Common myeloid progenitor, CD34-positive (primary cell): ENCODE measurements around the gene ADAM10.

Experiments
- CTCF ChIA-PET: fragments of 350-600 bp; sonication (Branson Sonifier 250); formaldehyde crosslinking; loops from one replicate; lab custom pipeline; 2021; ENCODE audit warnings: antibody characterized with exemption; lab: Charles Lee
- POLR2A ChIA-PET: fragments of 350-600 bp; sonication (Branson Sonifier 250); formaldehyde crosslinking; loops from one replicate; lab custom pipeline; 2021; ENCODE audit warnings: antibody characterized with exemption; lab: Charles Lee
- DNase-seq, 3 donors: peaks; one replicate each; pipeline versions ENCODE4 v3.0.0 to v3.0.0-alpha.2; 2013
- H3K27ac ChIP-seq, 2 experiments: 1 replicate in 1 of 2; 2 replicates in 1 of 2; pipeline ENCODE4 v1.7.0; 2013; ENCODE audit warnings: inconsistent platforms in 2 of 2, low read length in 2 of 2, mild to moderate bottlenecking in 2 of 2, low read depth in 1 of 2, moderate library complexity in 1 of 2; ENCODE audit not compliant: severe bottlenecking in 2 of 2, insufficient read depth in 1 of 2, poor library complexity in 1 of 2
- H3K27me3 ChIP-seq, 5 experiments: replicated peaks in 2 of 5; 1 replicate in 3 of 5; 2 replicates in 2 of 5; pipeline versions ENCODE4 v1.6.1 to v1.7.0; 2013; ENCODE audit warnings: low read length in 4 of 5, mild to moderate bottlenecking in 2 of 5, moderate library complexity in 2 of 5, inconsistent platforms in 1 of 5; ENCODE audit not compliant: insufficient read depth in 5 of 5, control insufficient read depth in 4 of 5
- H3K36me3 ChIP-seq, 4 experiments: 1 replicate in 2 of 4; 2 replicates in 2 of 4; pipeline versions ENCODE4 v1.6.1 to v1.7.0; 2013; ENCODE audit warnings: low read length in 3 of 4, control low read depth in 1 of 4, mild to moderate bottlenecking in 1 of 4; ENCODE audit not compliant: control insufficient read depth in 4 of 4, insufficient read depth in 4 of 4
- H3K4me1 ChIP-seq, 4 experiments: 1 replicate in 3 of 4; 2 replicates in 1 of 4; pipeline versions ENCODE4 v1.6.1 to v1.7.1; 2013; ENCODE audit warnings: low read length in 3 of 4, mild to moderate bottlenecking in 3 of 4, control low read depth in 1 of 4, inconsistent platforms in 1 of 4, moderate library complexity in 1 of 4; ENCODE audit not compliant: control insufficient read depth in 4 of 4, insufficient read depth in 4 of 4; ENCODE audit errors: control extremely low read depth in 1 of 4
- H3K4me3 ChIP-seq, 7 experiments: 1 replicate in 4 of 7; 2 replicates in 3 of 7; pipeline versions ENCODE4 v1.5.1 to v1.7.0; 2013; ENCODE audit warnings: mild to moderate bottlenecking in 7 of 7, low read length in 6 of 7, moderate library complexity in 6 of 7, inconsistent platforms in 2 of 7, low read depth in 2 of 7, control low read depth in 1 of 7; ENCODE audit not compliant: insufficient read depth in 4 of 7, control insufficient read depth in 1 of 7; ENCODE audit errors: extremely low read depth in 1 of 7
- H3K9me3 ChIP-seq, 5 experiments: 1 replicate in 4 of 5; 2 replicates in 1 of 5; pipeline versions ENCODE4 v1.6.1 to v1.7.1; 2013; ENCODE audit warnings: low read length in 4 of 5, mild to moderate bottlenecking in 2 of 5, inconsistent platforms in 1 of 5, low read depth in 1 of 5, moderate library complexity in 1 of 5; ENCODE audit not compliant: control insufficient read depth in 4 of 5, insufficient read depth in 2 of 5; ENCODE audit errors: control extremely low read depth in 1 of 5
- WGBS: methylation state at CpG from one replicate; pipeline ENCODE4 v1.1.5; 2013; ENCODE audit not compliant: insufficient coverage; 5-methylcytosine and 5-hydroxymethylcytosine counted together

ADAM10 gene

DNA sequence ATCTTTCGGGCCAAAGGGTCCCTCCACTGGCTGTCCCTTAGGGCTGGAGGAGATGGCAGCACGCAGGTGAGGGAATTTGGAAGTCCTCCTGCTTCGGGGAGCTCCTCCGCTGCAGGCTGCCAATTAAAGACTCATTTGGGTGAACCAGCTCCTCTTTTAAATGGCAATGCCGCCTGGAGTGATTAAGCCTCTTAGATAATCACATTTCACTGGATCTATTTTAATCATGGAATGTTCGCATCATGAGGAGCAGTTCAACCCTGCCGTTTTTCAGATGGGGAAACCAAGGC is 199.8 kb downstream of the ADAM10 start:
- WGBS, result 100% methylated on average over 7 of the region's 7 CpGs
- ChIA-PET POLR2A (no interaction called here), CTCF (no interaction called here)
- Histone ChIP-seq H3K27me3 (no peaks in the 10 kb centered on the region), H3K4me3 (no peak overlapping the region), H3K9me3 (no peaks in the 10 kb centered on the region), H3K4me1 (peaks cover 0 to 13% (median 9%) of the 10 kb centered on the region in 4 experiments), H3K36me3 (no peaks in the 10 kb centered on the region), H3K27ac (no peak overlapping the region)
- DNase-seq, result no peak

DNA sequence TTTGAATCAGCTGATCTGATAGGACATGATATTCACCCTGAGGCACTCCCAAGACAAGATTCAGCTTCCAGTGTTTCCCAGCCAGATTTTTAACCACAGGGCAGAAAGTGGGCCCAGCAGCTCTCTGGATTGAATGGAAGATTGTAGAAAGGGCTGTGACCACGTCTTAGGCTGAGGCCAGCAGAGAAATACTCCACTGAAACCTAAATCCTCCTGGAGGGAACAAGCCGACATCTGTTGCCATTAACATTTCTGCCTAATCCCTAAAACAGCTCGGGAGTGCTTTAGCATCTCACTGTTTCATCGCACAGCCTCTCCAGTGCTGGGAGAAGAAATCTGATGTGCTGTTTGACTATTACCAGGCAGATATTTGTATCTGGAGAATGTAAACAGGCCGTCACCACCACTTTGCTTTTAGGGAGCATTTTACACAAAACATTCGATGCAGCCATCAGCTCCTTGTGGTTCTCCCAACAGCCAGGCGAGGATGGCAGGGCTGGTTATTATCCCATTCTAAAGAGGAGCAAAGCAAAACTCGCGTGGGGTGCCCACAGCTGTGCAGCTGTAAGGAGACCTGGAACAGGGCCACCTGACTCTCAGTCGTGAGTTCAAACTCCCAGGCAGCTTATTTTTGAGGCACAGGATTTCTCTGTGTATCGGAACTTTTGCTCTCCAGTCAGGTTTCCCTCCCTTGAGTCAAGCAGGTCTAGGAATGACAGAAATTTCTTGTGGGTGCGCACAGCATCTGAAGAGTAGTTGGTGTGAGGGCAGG is 200.3 kb downstream of the ADAM10 start:
- Histone ChIP-seq H3K9me3 (no peaks in the 10 kb centered on the region), H3K27ac (no peak overlapping the region), H3K27me3 (no peaks in the 10 kb centered on the region), H3K4me1 (peaks cover 0 to 13% (median 9%) of the 10 kb centered on the region in 4 experiments), H3K4me3 (no peak overlapping the region), H3K36me3 (no peaks in the 10 kb centered on the region)
- WGBS, result over 99% methylated on average over 10 of the region's 12 CpGs
- DNase-seq, result no peak
- POLR2A ChIA-PET, result no interaction called here
- CTCF ChIA-PET, result no interaction called here

DNA sequence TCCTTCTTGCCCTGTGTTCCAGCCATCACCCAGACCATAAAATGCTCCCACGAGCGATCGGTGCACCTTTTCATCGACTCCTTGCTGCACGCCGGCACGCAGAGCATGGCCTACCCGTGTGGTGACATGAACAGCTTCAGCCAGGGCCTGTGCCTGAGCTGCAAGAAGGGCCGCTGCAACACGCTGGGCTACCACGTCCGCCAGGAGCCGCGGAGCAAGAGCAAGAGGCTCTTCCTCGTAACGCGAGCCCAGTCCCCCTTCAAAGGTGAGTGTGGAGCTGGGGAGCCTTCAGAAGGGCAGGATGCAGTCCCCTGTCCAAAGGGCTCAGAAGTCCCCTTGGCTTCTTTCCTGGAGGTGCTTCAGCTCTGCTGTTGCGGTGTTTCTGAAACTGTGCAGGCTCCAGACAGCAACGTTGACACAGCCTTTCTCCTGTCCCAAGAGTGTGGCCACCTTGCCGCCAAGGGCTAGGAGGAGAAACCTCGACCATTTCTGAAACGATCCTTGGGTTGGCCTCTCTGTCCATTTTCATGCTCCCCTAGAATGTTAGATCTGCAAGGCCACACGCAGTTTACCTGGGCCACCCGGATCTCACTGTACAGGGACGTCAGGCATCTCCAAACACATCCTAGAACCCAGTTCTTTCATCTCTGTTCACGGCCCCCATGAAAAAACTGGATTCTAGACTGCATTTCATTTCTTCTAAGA is 201.0 kb downstream of the ADAM10 start:
- WGBS, result 97% methylated on average over 25 of the region's 26 CpGs
- Histone ChIP-seq H3K36me3 (no peaks in the 10 kb centered on the region), H3K4me1 (peaks cover 0 to 13% (median 9%) of the 10 kb centered on the region in 4 experiments), H3K27ac (no peak overlapping the region), H3K4me3 (no peak overlapping the region), H3K9me3 (no peaks in the 10 kb centered on the region), H3K27me3 (no peaks in the 10 kb centered on the region)
- ChIA-PET POLR2A (no interaction called here), CTCF (no interaction called here)
- DNase-seq, result no peak

DNA sequence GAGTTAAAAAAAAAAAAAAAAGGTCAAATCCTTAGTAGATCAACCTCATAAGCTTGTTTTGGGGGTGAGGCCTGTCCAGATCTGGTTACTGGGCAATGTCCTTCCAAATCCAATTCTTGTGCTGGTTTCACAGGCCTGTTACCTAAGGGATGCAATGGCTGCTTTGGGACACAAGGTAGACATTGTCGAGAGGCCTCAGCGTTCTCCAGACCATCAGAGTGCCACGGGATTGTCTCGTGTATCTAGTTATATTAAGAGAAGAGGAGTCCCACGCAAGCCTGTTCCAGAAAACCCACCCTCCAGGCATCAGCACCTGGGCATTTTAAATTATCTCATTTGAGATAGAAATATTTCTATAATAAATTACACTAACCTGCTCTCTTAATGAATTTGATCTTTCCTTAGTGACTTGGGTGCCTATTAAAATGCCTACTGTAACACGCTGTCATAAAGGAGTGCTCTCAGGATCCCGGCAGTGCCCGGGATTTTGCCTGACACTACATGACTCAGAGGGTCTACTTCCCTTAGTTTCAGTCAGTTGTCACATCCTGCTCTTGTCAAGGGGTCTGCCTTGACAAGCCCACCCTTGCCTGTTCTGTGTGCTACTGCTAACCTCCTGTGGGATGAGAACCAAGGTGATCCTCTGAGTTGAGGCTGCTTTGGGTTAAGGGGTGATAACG is 201.7 kb downstream of the ADAM10 start:
- no peaks in the 10 kb centered on the region for H3K36me3 ChIP-seq
- POLR2A ChIA-PET, result no interaction called here
- CTCF ChIA-PET, result no interaction called here
- 90% methylated on average over 5 of the region's 9 CpGs for WGBS
- peaks cover 0 to 13% (median 9%) of the 10 kb centered on the region in 4 experiments for H3K4me1 ChIP-seq
- no peaks in the 10 kb centered on the region for H3K9me3 ChIP-seq
- no peak for DNase-seq
- no peak overlapping the region for H3K27ac ChIP-seq
- no peak overlapping the region for H3K4me3 ChIP-seq
- no peaks in the 10 kb centered on the region for H3K27me3 ChIP-seq

DNA sequence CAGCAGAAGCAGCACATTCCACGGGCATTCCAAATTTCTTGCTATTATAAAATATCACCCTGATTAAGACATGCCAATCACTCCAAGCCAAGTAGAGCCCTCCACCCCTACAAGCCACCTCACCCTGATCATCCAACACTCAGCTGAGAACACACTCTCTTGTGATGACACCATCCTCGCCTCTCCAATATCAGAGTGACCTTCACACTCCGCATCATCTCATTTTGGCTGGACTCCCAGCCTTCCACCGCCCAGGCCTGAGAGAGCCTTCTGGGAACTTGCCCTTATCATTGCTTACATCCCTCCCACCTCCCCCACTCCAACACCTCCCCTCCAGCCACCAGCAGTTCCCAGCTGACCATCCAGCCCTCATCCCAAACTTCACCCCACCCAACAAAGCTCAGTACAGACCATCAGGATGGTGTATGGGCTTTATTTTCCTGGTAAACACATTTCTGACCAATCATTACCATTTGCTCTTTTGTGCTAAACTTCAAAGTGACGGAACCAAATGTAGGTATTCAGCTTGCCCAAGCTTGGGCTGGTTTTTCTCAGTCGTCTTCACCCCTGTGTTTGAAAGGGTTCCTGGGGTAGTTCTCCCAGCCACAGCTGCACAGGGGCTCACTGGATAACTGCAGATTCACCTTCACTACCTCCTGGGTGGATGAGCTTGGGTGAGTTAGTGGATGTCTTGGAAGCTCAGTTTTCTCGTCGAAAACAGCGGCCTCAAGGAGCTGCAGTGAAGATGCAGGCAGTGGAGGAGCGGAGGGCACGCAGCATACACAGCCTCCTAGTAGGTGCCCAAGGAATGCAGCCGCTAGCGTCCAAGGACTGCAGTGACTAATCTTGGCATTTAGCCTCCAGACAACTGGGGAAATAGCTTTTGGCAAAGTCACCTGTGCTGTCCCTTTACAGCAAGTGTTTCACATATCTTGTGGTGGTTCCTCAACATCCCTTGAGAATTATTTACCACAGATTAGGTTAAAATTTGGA is 202.6 kb downstream of the ADAM10 start:
- ChIA-PET POLR2A (no interaction called here), CTCF (no interaction called here)
- no peak overlapping the region for H3K4me3 ChIP-seq
- H3K9me3 ChIP-seq, result no peaks in the 10 kb centered on the region
- WGBS, result 92% methylated on average over 13 of the region's 13 CpGs
- no peak overlapping the region for H3K27ac ChIP-seq
- H3K27me3 ChIP-seq, result no peaks in the 10 kb centered on the region
- H3K36me3 ChIP-seq, result no peaks in the 10 kb centered on the region
- H3K4me1 ChIP-seq, result peaks cover 0 to 10% (median 6%) of the 10 kb centered on the region in 4 experiments
- no peak for DNase-seq

DNA sequence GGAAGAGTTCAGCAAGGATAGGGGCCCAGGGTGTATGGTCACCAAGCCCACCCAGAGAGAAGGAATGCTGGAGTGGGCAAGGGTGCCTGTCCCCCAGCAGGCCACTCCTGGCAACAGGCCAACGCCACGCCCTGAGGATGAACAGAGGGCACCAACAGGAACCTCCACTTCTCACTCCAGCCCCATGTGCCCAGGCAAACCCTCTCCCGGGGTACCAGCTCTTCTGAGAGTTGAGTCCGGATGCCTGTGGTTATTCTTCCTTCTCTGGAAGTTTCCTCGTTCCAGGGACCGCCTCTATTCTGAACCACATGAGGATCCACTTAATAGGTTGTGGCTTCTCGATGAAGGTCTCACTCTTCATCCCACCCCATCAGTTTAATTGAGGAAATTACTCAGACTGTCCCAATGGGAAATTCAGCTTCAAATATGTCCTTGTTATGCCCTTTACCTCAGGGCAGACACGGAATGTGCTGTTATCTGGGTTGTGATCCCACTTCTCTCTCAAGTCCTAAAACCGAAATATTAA is 203.4 kb downstream of the ADAM10 start:
- ChIA-PET POLR2A (no interaction called here), CTCF (interaction anchor here (1.2 kb wide), 1 partner anchor 277 kb away, joined by 3 read pairs; no protein-coding TSS in a partner anchor)
- Histone ChIP-seq H3K27me3 (no peaks in the 10 kb centered on the region), H3K27ac (peak overlapping the region in 1 of 2 experiments; percentile 36), H3K4me3 (no peak overlapping the region), H3K9me3 (no peaks in the 10 kb centered on the region), H3K4me1 (peaks cover 0 to 2% (median under 1%) of the 10 kb centered on the region in 4 experiments), H3K36me3 (no peaks in the 10 kb centered on the region)
- no peak for DNase-seq
- WGBS, result 96% methylated on average over 7 of the region's 9 CpGs
